ENCODE measurements around the gene SNX20. TPM values are rescaled to one million over a fixed set of nuclear protein-coding genes. Genes with fewer than 3 reads are reported as not detected.

Gene SNX20
- total RNA-seq, 6 experiments from 2014 or later: 0.31 to 1.9 (median 0.71) TPM

- peaks cover 3 to 40% (median 14%) of the 10 kb centered on the region in 4 donors for H3K4me1 ChIP-seq
- peaks cover 0 to 6% (median 0%) of the 10 kb centered on the region in 4 donors for H3K9me3 ChIP-seq
- ATAC-seq (peak in 3 of 4 donors; percentile 40 to 74 (median 53)), DNase-seq (peak in 2 of 3 donors; percentile 66 to 81)
- intact Hi-C loops (cut with DNase I): no loop called here
- no peak for TF ChIP-seq POLR2A (IDR thresholded peaks at IDR 0.05)
- TF ChIP-seq, protein P1, sequence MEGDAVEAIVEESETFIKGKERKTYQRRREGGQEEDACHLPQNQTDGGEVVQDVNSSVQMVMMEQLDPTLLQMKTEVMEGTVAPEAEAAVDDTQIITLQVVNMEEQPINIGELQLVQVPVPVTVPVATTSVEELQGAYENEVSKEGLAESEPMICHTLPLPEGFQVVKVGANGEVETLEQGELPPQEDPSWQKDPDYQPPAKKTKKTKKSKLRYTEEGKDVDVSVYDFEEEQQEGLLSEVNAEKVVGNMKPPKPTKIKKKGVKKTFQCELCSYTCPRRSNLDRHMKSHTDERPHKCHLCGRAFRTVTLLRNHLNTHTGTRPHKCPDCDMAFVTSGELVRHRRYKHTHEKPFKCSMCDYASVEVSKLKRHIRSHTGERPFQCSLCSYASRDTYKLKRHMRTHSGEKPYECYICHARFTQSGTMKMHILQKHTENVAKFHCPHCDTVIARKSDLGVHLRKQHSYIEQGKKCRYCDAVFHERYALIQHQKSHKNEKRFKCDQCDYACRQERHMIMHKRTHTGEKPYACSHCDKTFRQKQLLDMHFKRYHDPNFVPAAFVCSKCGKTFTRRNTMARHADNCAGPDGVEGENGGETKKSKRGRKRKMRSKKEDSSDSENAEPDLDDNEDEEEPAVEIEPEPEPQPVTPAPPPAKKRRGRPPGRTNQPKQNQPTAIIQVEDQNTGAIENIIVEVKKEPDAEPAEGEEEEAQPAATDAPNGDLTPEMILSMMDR (IDR thresholded peaks at IDR 0.05): no peak
- WGBS (ENCODE audit: insufficient coverage, low coverage, low lambda C conversion rate, missing lambda C conversion rate): 53% methylated on average over 3 of the region's 19 CpGs
- H3K4me3 ChIP-seq: no peak overlapping the region
- H3K27ac ChIP-seq: peak overlapping the region in 2 of 3 donors; percentile 39 to 54
- no peaks in the 10 kb centered on the region for H3K36me3 ChIP-seq
- no peaks in the 10 kb centered on the region for H3K27me3 ChIP-seq
These were observed 18.4 kb upstream of the SNX20 start for GRCh38 chr16:50699326-50700159.

DNA sequence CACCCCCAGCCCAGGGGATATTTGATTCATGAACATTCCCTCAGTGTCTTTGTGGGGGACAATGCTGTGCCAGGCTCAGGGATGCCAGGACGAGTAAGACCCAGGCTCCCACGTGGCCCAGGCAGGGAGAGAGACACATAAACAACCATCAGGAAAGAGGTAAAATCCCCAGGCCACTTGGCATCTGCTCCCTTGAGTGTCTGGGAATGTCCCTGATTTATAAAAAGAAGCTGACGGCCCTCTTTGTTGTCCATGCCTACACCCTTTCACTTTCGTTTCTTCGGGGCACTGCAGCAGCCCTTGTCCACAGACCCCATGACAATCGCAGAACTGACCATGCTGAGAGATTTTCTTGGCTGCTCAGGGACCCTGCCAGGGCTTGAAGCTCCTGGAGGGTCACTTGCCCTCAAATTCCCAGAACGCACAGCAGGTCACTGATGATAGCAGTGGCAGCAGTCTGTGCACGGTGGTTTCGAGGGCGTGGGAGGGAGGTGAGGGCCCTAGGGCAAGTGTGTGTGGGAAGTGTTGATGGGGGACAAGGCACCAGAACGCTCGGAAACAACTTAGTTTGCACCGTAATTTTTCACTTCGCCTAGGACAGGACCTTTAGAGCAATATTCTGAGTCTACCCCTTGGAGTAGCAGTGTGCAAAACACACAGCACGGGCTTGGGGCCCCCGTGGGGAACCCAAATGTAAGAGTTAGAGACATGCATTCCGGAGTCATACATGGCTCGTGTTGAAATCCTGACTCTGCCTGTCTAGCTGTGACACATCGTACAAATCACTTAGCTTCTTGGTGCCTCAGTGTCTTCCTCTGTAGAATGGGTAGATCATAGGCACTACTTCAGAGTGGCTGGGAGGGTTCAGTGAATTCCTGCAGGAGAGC is 17.0 kb upstream of the SNX20 start:
- WGBS (ENCODE audit: insufficient coverage, low coverage, low lambda C conversion rate, missing lambda C conversion rate): 21% methylated on average over 17 of the region's 19 CpGs
- TF ChIP-seq, protein P1 (IDR thresholded peaks at IDR 0.05): no peak
- TF ChIP-seq POLR2A (IDR thresholded peaks at IDR 0.05): no peak
- Histone ChIP-seq H3K9me3 (no peaks in the 10 kb centered on the region), H3K27me3 (no peaks in the 10 kb centered on the region), H3K4me1 (peaks cover 3 to 40% (median 14%) of the 10 kb centered on the region in 4 donors), H3K4me3 (peak overlapping the region in 2 of 3 donors; percentile 14 to 36), H3K27ac (peak overlapping the region; percentile 7 to 85 (median 84)), H3K36me3 (no peaks in the 10 kb centered on the region)
- intact Hi-C loops (cut with DNase I): no loop called here
- DNase-seq: peak; percentile 54 to 74 (median 56)
- ATAC-seq: peak; percentile 42 to 64 (median 49)

- intact Hi-C loops (cut with DNase I): no loop called here
- no peak for ATAC-seq
- H3K4me1 ChIP-seq: peaks cover 3 to 40% (median 14%) of the 10 kb centered on the region in 4 donors
- no peaks in the 10 kb centered on the region for H3K36me3 ChIP-seq
- H3K27me3 ChIP-seq: no peaks in the 10 kb centered on the region
- H3K4me3 ChIP-seq: no peak overlapping the region
- no peak for TF ChIP-seq POLR2A (IDR thresholded peaks at IDR 0.05)
- TF ChIP-seq, protein P1 (IDR thresholded peaks at IDR 0.05): no peak
- peak overlapping the region; percentile 7 to 85 (median 84) for H3K27ac ChIP-seq
- H3K9me3 ChIP-seq: no peaks in the 10 kb centered on the region
- no peak for DNase-seq
- WGBS (ENCODE audit: insufficient coverage, low coverage, low lambda C conversion rate, missing lambda C conversion rate): 92% methylated on average over 2 of the region's 5 CpGs
These were observed 16.3 kb upstream of the SNX20 start for GRCh38 chr16:50697421-50697715.

- 20% methylated on average over 1 of the region's 15 CpGs for WGBS (ENCODE audit: insufficient coverage, low coverage, low lambda C conversion rate, missing lambda C conversion rate)
- intact Hi-C loops (cut with DNase I): no loop called here
- peak; percentile 46 for TF ChIP-seq POLR2A (IDR thresholded peaks at IDR 0.05)
- TF ChIP-seq, protein P1 (IDR thresholded peaks at IDR 0.05): no peak
These were observed 15.7 kb upstream of the SNX20 start for GRCh38 chr16:50696575-50697420.

More at GRCh38 chr16:50696575-50697420, 15.7 kb upstream of the SNX20 start:
- Histone ChIP-seq H3K27me3 (no peaks in the 10 kb centered on the region), H3K27ac (peak overlapping the region; percentile 12 to 85 (median 84)), H3K4me3 (no peak overlapping the region), H3K4me1 (peaks cover 3 to 40% (median 14%) of the 10 kb centered on the region in 4 donors), H3K36me3 (no peaks in the 10 kb centered on the region), H3K9me3 (no peaks in the 10 kb centered on the region)
- ATAC-seq (peak; percentile 72 to 82 (median 80)), DNase-seq (peak; percentile 94 to 97 (median 95))
